ENCODE results near the gene AP1S2. TPM values are rescaled to one million over a fixed set of nuclear protein-coding genes. Genes with fewer than 3 reads are reported as not detected.

AP1S2 gene
- total RNA-seq, 1 donor from 2014 or later = 66.1 TPM

DNA sequence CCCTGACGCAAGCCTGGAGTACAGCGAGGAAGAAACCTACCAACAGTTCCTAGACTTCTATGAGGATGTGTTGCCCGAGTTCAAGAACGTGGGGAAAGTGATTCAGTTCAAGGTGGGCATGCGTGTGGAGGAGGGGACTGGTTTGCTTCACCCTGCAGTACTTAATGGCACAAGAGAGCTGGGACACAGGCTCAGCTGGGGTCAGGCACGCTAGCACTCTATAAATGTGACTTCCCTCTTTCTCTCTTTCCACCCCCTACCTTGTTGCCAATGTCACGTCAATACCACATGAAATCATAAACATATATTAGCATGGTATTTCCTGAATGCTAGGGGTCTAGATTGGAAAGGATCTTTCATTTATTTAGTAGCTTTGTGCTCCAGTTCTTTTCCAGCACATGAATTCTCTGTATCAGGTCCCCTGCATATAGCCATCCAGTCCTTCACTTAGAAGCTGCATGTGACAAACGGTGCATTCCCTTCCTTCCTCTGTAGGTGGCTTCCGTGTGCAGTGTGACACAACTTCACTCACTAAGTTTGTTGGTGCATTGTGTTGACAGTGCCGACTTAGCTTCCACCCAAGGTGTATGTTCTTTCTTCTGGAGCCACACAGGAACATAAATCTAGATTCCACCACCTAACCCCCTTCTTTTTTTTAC, 38.7 kb downstream of the AP1S2 start:
- TF ChIP-seq, protein P1, sequence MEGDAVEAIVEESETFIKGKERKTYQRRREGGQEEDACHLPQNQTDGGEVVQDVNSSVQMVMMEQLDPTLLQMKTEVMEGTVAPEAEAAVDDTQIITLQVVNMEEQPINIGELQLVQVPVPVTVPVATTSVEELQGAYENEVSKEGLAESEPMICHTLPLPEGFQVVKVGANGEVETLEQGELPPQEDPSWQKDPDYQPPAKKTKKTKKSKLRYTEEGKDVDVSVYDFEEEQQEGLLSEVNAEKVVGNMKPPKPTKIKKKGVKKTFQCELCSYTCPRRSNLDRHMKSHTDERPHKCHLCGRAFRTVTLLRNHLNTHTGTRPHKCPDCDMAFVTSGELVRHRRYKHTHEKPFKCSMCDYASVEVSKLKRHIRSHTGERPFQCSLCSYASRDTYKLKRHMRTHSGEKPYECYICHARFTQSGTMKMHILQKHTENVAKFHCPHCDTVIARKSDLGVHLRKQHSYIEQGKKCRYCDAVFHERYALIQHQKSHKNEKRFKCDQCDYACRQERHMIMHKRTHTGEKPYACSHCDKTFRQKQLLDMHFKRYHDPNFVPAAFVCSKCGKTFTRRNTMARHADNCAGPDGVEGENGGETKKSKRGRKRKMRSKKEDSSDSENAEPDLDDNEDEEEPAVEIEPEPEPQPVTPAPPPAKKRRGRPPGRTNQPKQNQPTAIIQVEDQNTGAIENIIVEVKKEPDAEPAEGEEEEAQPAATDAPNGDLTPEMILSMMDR (IDR thresholded peaks at IDR 0.05; ENCODE audit: unreplicated experiment) = peak; percentile 32

DNA sequence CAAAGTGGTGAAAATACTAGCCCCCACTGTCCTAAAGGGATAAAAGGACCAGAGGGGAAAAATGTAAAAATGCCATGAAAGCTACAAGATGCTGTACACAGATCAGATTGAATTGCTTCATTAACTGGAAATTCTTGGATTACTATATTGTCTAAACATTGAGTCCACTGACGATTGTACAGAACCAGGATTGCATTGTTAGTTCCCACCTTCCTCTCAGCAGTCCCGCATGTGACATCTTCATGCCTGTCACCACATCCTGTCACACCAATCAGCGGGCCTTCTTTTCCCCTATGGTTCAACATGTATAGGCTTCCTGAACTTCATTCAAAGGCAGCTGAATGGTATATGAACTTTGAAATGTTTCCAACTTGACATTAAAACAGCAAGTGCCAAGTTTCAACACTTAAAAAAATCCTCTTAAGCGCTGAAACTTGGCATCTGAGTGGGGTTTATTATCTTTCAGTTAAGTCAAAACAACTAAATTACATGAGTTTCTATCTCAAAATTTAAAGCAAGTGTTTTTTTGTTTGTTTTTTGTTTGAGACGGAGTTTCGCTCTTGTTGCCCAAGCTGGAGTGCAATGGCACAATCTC, 39.7 kb downstream of the AP1S2 start:
- TF ChIP-seq, protein P1 (IDR thresholded peaks at IDR 0.05; ENCODE audit: unreplicated experiment) = no peak
- H3K36me3 Mint-ChIP-seq (ENCODE audit: low read depth, unreplicated experiment) = peaks cover 6% of the 10 kb centered on the region
- H3K4me3 Mint-ChIP-seq (ENCODE audit: unreplicated experiment) = no peak overlapping the region
- no peaks in the 10 kb centered on the region for H3K9me3 Mint-ChIP-seq (ENCODE audit: unreplicated experiment)
- no peaks in the 10 kb centered on the region for H3K4me1 Mint-ChIP-seq (ENCODE audit: unreplicated experiment)
- no peak overlapping the region for H3K27ac Mint-ChIP-seq (ENCODE audit: unreplicated experiment)
- DNase-seq (ENCODE audit: low spot score) = no peak
- H3K27me3 Mint-ChIP-seq (ENCODE audit: unreplicated experiment) = no peaks in the 10 kb centered on the region

More for the DNA sequence above, 38.7 kb downstream of the AP1S2 start:
- Mint-ChIP-seq H3K9me3 (ENCODE audit: unreplicated experiment) (no peaks in the 10 kb centered on the region), H3K36me3 (ENCODE audit: low read depth, unreplicated experiment) (peaks cover 9% of the 10 kb centered on the region), H3K27me3 (ENCODE audit: unreplicated experiment) (no peaks in the 10 kb centered on the region), H3K4me3 (ENCODE audit: unreplicated experiment) (peak overlapping the region; percentile 51), H3K4me1 (ENCODE audit: unreplicated experiment) (no peaks in the 10 kb centered on the region), H3K27ac (ENCODE audit: unreplicated experiment) (peak overlapping the region; percentile 82)
- peak; percentile 8 for DNase-seq (ENCODE audit: low spot score)

DNA sequence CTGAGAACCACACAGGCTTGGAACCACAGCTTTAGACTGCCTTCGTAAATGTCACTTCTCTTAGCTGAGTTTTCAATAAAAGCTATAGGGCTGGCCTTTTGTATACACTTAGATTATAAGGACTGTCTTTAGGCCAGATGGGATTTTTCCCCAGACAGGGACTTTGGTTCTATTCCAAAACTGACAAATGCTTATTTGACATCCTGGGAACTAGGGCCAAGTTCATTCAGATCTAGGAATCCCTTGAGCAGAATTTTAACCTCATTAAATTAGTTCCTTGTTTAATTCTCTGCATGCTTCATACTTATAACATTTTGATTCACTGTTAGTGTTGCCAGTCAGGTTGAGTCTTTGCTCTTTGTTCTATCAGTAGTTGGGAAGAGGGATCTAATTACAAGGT, 41.2 kb downstream of the AP1S2 start:
- TF ChIP-seq, protein P1 (IDR thresholded peaks at IDR 0.05; ENCODE audit: unreplicated experiment) = no peak
- H3K4me3 Mint-ChIP-seq (ENCODE audit: unreplicated experiment) = no peak overlapping the region
- peaks cover 11% of the 10 kb centered on the region for H3K36me3 Mint-ChIP-seq (ENCODE audit: low read depth, unreplicated experiment)
- no peaks in the 10 kb centered on the region for H3K9me3 Mint-ChIP-seq (ENCODE audit: unreplicated experiment)
- DNase-seq (ENCODE audit: low spot score) = no peak
- H3K27me3 Mint-ChIP-seq (ENCODE audit: unreplicated experiment) = no peaks in the 10 kb centered on the region
- H3K27ac Mint-ChIP-seq (ENCODE audit: unreplicated experiment) = no peak overlapping the region
- no peaks in the 10 kb centered on the region for H3K4me1 Mint-ChIP-seq (ENCODE audit: unreplicated experiment)

DNA sequence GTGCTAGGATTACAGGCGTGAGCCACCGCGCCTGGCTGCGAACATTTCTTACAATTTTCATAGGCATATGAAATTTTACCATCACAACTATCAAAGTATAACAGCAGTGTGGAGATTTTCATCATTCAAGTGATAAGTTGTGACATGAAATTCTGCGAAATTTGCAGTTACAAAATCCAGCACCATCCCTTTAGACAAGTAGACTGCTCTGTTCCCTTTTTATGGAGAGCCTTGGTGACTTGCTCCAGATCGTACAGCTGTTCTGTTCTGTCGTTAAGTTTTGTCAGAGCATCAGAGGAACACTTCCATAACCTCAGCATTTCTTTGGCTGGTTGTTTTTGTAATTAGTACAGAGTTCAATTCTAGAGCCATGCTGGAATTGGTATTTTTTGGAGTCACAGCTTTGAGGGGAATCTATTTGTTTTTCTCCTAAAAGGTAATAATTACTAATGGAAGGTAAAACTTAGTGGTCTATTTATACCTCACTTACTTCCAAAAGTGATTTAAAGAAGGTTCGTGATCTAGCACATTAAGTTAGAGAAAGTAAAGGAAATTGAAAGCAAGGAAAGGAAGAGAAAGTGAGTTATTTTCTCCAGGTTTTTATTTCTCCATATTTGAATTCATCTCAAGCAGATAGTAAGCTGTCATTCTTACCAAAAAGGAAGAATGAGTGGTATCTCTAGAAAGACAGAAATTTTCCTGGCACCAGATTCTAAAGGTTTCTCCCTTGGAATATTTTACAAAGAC, 42.2 kb downstream of the AP1S2 start:
- peaks cover 7% of the 10 kb centered on the region for H3K36me3 Mint-ChIP-seq (ENCODE audit: low read depth, unreplicated experiment)
- H3K27me3 Mint-ChIP-seq (ENCODE audit: unreplicated experiment) = no peaks in the 10 kb centered on the region
- H3K27ac Mint-ChIP-seq (ENCODE audit: unreplicated experiment) = no peak overlapping the region

More for the DNA sequence above, 42.2 kb downstream of the AP1S2 start:
- Mint-ChIP-seq H3K9me3 (ENCODE audit: unreplicated experiment) (no peaks in the 10 kb centered on the region), H3K4me3 (ENCODE audit: unreplicated experiment) (no peak overlapping the region), H3K4me1 (ENCODE audit: unreplicated experiment) (no peaks in the 10 kb centered on the region)
- TF ChIP-seq, protein P1 (IDR thresholded peaks at IDR 0.05; ENCODE audit: unreplicated experiment) = no peak
- no peak for DNase-seq (ENCODE audit: low spot score)
